GM23338 (cell line): ENCODE measurements around the gene TMEM256. TPM values are rescaled to one million over a fixed set of nuclear protein-coding genes. Genes with fewer than 3 reads are reported as not detected.

Source experiments
- CTCF ChIP-seq, 2 experiments: fragments of 200-600 bp in 1 of 2; sonication (generic) in 1 of 2; conservative IDR thresholded peaks; 2 replicates each; pipeline versions ENCODE4 v1.5.1 to v1.6.1; 2016 to 2017; ENCODE audit warnings: antibody characterized with exemption in 2 of 2, low read depth in 2 of 2, mild to moderate bottlenecking in 2 of 2, moderate library complexity in 1 of 2
- NANOG ChIP-seq: IDR thresholded peaks from 2 replicates; pipeline ENCODE4 v1.6.1; 2016; ENCODE audit warnings: antibody characterized with exemption, borderline replicate concordance
- STAT1 ChIP-seq: IDR thresholded peaks from one replicate; pipeline ENCODE4 v1.6.1; 2016; ENCODE audit warnings: antibody characterized with exemption; ENCODE audit not compliant: unreplicated experiment
- ZNF462 ChIP-seq: fragments of 250-450 bp; sonication (Bioruptor Pico); IDR thresholded peaks from 2 replicates; pipeline ENCODE4 v1.5.0; 2020; ENCODE audit warnings: mild to moderate bottlenecking, moderate library complexity
- polyA plus RNA-seq: library from polyadenylated mRNA; unstranded; fragments of >200 nt; fragmentation: Nextera tagmentation; extraction: Ambion mirVana; gene quantifications from 2 replicates; pipeline ENCODE4 v1.2.1, GENCODE V29; 2016
- total RNA-seq: library from RNA; depleted of rRNA; stranded (reverse); fragments of >200 nt; shearing (Covaris generic); gene quantifications from 2 replicates; pipeline ENCODE4 v1.2.3, GENCODE V29; 2014; rRNA removed

TMEM256 gene
- total and polyA plus RNA-seq, 2 experiments from 2014 or later: 127 to 197 TPM

GRCh38 chr17:7354262-7354843 is 49.5 kb downstream of the TMEM256 start (continued):
- TF ChIP-seq CTCF (conservative IDR thresholded peaks at IDR 0.05; ENCODE audit: low read depth in 2 of 2): no peak
- TF ChIP-seq STAT1: no peak
- TF ChIP-seq ZNF462: no peak
- TF ChIP-seq NANOG: no peak

Other genes with a start within 250 kb of the TMEM256 start
Only the 30 nearest of the 39 such genes appear.
- gene DVL2, start 169.6 kb downstream of the TMEM256 start, total RNA-seq: 53.9 and 80.6 TPM in 2 replicates
- 17.6 and 19.7 TPM in 2 replicates for gene DVL2, start 169.6 kb downstream of the TMEM256 start, polyA plus RNA-seq
- gene PHF23, start 164.6 kb downstream of the TMEM256 start, total RNA-seq: 33.2 and 51.0 TPM in 2 replicates
- gene PHF23, start 164.6 kb downstream of the TMEM256 start, polyA plus RNA-seq: 35.4 and 36.6 TPM in 2 replicates
- 88.8 and 128 TPM in 2 replicates for gene GABARAP, start 161.6 kb downstream of the TMEM256 start, total RNA-seq
- gene GABARAP, start 161.6 kb downstream of the TMEM256 start, polyA plus RNA-seq: 497 and 520 TPM in 2 replicates
- gene CTDNEP1, start 152.4 kb downstream of the TMEM256 start, total RNA-seq: 93.4 and 109 TPM in 2 replicates
- 48.1 and 55.2 TPM in 2 replicates for gene CTDNEP1, start 152.4 kb downstream of the TMEM256 start, polyA plus RNA-seq
- 23.2 and 41.4 TPM in 2 replicates for gene ELP5, start 151.9 kb downstream of the TMEM256 start, total RNA-seq
- gene ELP5, start 151.9 kb downstream of the TMEM256 start, polyA plus RNA-seq: 38.3 and 40.9 TPM in 2 replicates
- gene CLDN7, start 141.6 kb downstream of the TMEM256 start, total RNA-seq: 111 and 117 TPM in 2 replicates
- gene CLDN7, start 141.6 kb downstream of the TMEM256 start, polyA plus RNA-seq: 46.1 and 50.7 TPM in 2 replicates
- gene SLC2A4, start 122.4 kb downstream of the TMEM256 start, total RNA-seq: 10.2 and 13.6 TPM in 2 replicates
- 6.3 and 6.9 TPM in 2 replicates for gene SLC2A4, start 122.4 kb downstream of the TMEM256 start, polyA plus RNA-seq
- gene YBX2, start 109.5 kb downstream of the TMEM256 start, total RNA-seq: 20.6 and 36.5 TPM in 2 replicates
- gene YBX2, start 109.5 kb downstream of the TMEM256 start, polyA plus RNA-seq: 22.1 and 22.5 TPM in 2 replicates
- gene EIF5A, start 96.5 kb downstream of the TMEM256 start, total RNA-seq: 791 and 833 TPM in 2 replicates
- gene EIF5A, start 96.5 kb downstream of the TMEM256 start, polyA plus RNA-seq: 1,562 and 1,621 TPM in 2 replicates
- gene GPS2, start 88.7 kb downstream of the TMEM256 start, total RNA-seq: 64.8 and 83.4 TPM in 2 replicates
- 117 and 122 TPM in 2 replicates for gene GPS2, start 88.7 kb downstream of the TMEM256 start, polyA plus RNA-seq
- gene NEURL4, start 74.8 kb downstream of the TMEM256 start, total RNA-seq: 36.8 and 42.3 TPM in 2 replicates
- gene NEURL4, start 74.8 kb downstream of the TMEM256 start, polyA plus RNA-seq: 6.3 and 6.7 TPM in 2 replicates
- gene ACAP1, start 67.6 kb downstream of the TMEM256 start, total RNA-seq: 30.7 and 35.8 TPM in 2 replicates
- gene ACAP1, start 67.6 kb downstream of the TMEM256 start, polyA plus RNA-seq: 40.1 and 43.9 TPM in 2 replicates
- 7.7 and 8.8 TPM in 2 replicates for gene KCTD11, start 51.9 kb downstream of the TMEM256 start, total RNA-seq
- 2.2 and 2.3 TPM in 2 replicates for gene KCTD11, start 51.9 kb downstream of the TMEM256 start, polyA plus RNA-seq
- gene TMEM95, start 48.9 kb downstream of the TMEM256 start, total RNA-seq: not detected in 2 replicates
- gene TMEM95, start 48.9 kb downstream of the TMEM256 start, polyA plus RNA-seq: not detected in 2 replicates
- gene TNK1, start 23.0 kb downstream of the TMEM256 start, total RNA-seq: 8.9 and 15.0 TPM in 2 replicates
- gene TNK1, start 23.0 kb downstream of the TMEM256 start, polyA plus RNA-seq: 6.1 TPM in 2 replicates
- gene PLSCR3, start 9.6 kb downstream of the TMEM256 start, total RNA-seq: 34.3 and 41.7 TPM in 2 replicates
- gene PLSCR3, start 9.6 kb downstream of the TMEM256 start, polyA plus RNA-seq: 29.5 and 30.0 TPM in 2 replicates
- gene NLGN2, start 3.7 kb upstream of the TMEM256 start, total RNA-seq: 26.8 and 38.7 TPM in 2 replicates
- gene NLGN2, start 3.7 kb upstream of the TMEM256 start, polyA plus RNA-seq: 14.4 TPM in 2 replicates
- gene SPEM1, start 16.2 kb upstream of the TMEM256 start, total RNA-seq: not detected in 2 replicates
- gene SPEM1, start 16.2 kb upstream of the TMEM256 start, polyA plus RNA-seq: not detected in 2 replicates
- not detected in 2 replicates for gene SPEM2, start 21.5 kb upstream of the TMEM256 start, total RNA-seq
- not detected in 2 replicates for gene SPEM2, start 21.5 kb upstream of the TMEM256 start, polyA plus RNA-seq
- not detected in 2 replicates for gene SPEM3, start 24.8 kb upstream of the TMEM256 start, total RNA-seq
- not detected in 2 replicates for gene SPEM3, start 24.8 kb upstream of the TMEM256 start, polyA plus RNA-seq
- gene TMEM102, start 31.3 kb upstream of the TMEM256 start, total RNA-seq: 15.1 and 23.2 TPM in 2 replicates
- gene TMEM102, start 31.3 kb upstream of the TMEM256 start, polyA plus RNA-seq: 6.1 and 6.4 TPM in 2 replicates
- gene FGF11, start 35.4 kb upstream of the TMEM256 start, total RNA-seq: 16.6 TPM in 2 replicates
- 11.1 and 13.3 TPM in 2 replicates for gene FGF11, start 35.4 kb upstream of the TMEM256 start, polyA plus RNA-seq
- gene CHRNB1, start 41.0 kb upstream of the TMEM256 start, total RNA-seq: 11.2 and 12.0 TPM in 2 replicates
- gene CHRNB1, start 41.0 kb upstream of the TMEM256 start, polyA plus RNA-seq: 10.0 and 11.1 TPM in 2 replicates
- gene ZBTB4, start 75.5 kb upstream of the TMEM256 start, total RNA-seq: 6.9 and 11.2 TPM in 2 replicates
- 3.6 and 4.2 TPM in 2 replicates for gene ZBTB4, start 75.5 kb upstream of the TMEM256 start, polyA plus RNA-seq
- gene SLC35G6, start 77.3 kb upstream of the TMEM256 start, total RNA-seq: not detected in 2 replicates
- gene SLC35G6, start 77.3 kb upstream of the TMEM256 start, polyA plus RNA-seq: 0.16 TPM in 1 of 2 replicates, not detected in the other
- gene POLR2A, start 80.3 kb upstream of the TMEM256 start, total RNA-seq: 136 and 151 TPM in 2 replicates
- 56.8 and 58.1 TPM in 2 replicates for gene POLR2A, start 80.3 kb upstream of the TMEM256 start, polyA plus RNA-seq
- gene TNFSF12, start 145.0 kb upstream of the TMEM256 start, total RNA-seq: 1.6 and 6.0 TPM in 2 replicates
- 3.5 and 5.1 TPM in 2 replicates for gene TNFSF12, start 145.0 kb upstream of the TMEM256 start, polyA plus RNA-seq
- 1.5 TPM in 1 of 2 replicates, not detected in the other for gene TNFSF13, start 154.7 kb upstream of the TMEM256 start, total RNA-seq
- gene TNFSF13, start 154.7 kb upstream of the TMEM256 start, polyA plus RNA-seq: 1.9 and 2.2 TPM in 2 replicates
- 125 and 138 TPM in 2 replicates for gene SENP3, start 157.8 kb upstream of the TMEM256 start, total RNA-seq
- gene SENP3, start 157.8 kb upstream of the TMEM256 start, polyA plus RNA-seq: 5.5 and 6.5 TPM in 2 replicates
- gene CD68, start 175.5 kb upstream of the TMEM256 start, total RNA-seq: 0.62 TPM in 1 of 2 replicates, not detected in the other
- gene CD68, start 175.5 kb upstream of the TMEM256 start, polyA plus RNA-seq: not detected in 2 replicates